NCI-H146 treated with DMSO at 0.1 percent for 48 hours (cell line): ENCODE measurements around the gene RSPO3.
"Not testable (repeated sequence)": the region's sequence is repeated elsewhere in the genome, so short reads cannot be mapped to it uniquely, and the experiment has no call there.

ENCODE experiments used
- DNase-seq: peaks from one replicate; lab custom pipeline; 2025; ENCODE audit not compliant: unreplicated experiment; lab: John Stamatoyannopoulos, UW

RSPO3 gene

DNA sequence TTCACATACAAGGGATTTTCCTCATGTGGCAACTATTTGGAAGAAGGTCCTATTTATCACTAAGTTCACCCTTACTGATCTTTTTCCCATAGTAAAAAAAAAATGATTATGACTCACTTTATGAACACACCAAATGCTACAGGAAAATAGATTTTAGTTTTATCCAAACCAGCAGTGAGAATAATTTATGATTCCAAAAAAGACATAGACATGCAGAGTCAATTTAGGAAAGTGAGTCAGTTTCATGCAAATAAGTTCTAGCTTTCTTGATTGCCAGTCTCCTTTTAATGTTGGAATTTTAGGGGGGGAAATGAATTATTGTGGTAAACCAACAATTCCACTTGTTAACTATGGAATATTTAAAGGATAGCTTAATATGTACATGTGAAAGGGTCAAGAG, 84.2 kb downstream of the RSPO3 start:
- DNase-seq = no peak

GRCh38 chr6:127204281-127204680, 85.8 kb downstream of the RSPO3 start:
- DNase-seq = no peak

- DNase-seq = no peak
These were observed 86.6 kb downstream of the RSPO3 start for GRCh38 chr6:127205036-127205435.

- DNase-seq = no peak
These were observed 88.1 kb downstream of the RSPO3 start for GRCh38 chr6:127206531-127207095.

DNA sequence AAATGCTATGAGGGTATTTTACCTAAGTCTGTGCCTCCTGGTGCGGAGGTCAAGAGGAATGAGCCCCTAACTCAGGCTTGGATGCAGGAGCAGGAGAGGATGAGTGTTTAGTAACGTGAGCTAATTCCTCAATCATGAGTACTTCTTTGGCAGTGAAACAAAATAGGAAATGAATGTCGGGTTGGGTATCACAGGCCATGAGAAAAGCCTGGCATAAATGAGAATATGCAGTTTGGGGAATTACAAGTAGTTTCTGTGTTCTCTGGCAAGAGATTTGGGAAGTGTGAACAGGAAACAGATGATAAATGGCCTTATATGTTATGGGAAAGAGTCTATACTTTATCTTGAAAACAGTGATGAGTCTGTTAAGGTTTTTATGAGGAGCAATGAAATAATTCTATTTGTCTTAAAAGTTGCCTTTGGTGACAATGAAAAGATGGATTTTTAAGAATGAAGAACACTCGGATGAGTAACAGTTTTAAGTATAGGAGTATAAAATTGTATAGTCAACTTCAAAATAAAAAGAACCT, 89.2 kb downstream of the RSPO3 start:
- DNase-seq = no peak

DNA sequence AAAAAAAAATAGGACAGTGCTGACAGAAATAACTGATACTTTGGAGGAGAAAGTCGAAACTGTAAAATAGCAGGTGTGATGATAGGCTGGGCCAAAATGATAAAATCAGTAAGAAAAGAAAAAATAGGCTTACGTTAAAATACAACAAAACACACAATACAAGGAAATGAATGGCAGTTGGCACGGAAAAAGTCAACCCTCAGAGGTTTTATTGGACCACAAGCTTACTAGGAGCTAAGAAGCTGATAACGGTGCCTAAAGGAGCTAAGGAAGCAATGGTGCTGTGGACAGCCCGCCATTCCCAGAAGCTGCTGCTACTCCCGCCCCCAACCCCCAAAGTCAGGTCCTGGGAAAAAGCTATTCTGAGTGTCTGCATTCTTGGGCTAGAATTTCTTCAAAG, 92.3 kb downstream of the RSPO3 start:
- DNase-seq = no peak

GRCh38 chr6:127212376-127212775, 93.9 kb downstream of the RSPO3 start:
- DNase-seq = no peak

DNA sequence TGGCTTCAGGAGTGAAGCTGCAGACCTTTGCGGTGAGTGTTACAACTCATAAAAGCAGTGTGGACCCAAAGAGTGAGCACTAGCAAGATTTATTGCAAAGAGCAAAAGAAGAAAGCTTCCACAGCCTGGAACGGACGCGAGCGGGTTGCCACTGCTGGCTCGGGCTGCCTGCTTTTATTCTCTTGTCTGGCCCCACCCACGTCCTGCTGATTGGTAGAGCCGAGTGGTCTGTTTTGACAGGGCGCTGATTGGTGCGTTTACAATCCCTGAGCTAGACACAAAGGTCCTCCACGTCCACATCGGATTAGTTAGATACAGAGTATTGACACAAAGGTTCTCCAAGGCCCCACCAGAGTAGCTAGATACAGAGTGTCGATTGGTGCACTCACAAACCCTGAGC, 95.6 kb downstream of the RSPO3 start:
- DNase-seq = not testable (repeated sequence)

- not testable (repeated sequence) for DNase-seq
These were observed 96.1 kb downstream of the RSPO3 start for GRCh38 chr6:127214531-127214930.

GRCh38 chr6:127215931-127216330, 97.5 kb downstream of the RSPO3 start:
- no peak for DNase-seq

DNA sequence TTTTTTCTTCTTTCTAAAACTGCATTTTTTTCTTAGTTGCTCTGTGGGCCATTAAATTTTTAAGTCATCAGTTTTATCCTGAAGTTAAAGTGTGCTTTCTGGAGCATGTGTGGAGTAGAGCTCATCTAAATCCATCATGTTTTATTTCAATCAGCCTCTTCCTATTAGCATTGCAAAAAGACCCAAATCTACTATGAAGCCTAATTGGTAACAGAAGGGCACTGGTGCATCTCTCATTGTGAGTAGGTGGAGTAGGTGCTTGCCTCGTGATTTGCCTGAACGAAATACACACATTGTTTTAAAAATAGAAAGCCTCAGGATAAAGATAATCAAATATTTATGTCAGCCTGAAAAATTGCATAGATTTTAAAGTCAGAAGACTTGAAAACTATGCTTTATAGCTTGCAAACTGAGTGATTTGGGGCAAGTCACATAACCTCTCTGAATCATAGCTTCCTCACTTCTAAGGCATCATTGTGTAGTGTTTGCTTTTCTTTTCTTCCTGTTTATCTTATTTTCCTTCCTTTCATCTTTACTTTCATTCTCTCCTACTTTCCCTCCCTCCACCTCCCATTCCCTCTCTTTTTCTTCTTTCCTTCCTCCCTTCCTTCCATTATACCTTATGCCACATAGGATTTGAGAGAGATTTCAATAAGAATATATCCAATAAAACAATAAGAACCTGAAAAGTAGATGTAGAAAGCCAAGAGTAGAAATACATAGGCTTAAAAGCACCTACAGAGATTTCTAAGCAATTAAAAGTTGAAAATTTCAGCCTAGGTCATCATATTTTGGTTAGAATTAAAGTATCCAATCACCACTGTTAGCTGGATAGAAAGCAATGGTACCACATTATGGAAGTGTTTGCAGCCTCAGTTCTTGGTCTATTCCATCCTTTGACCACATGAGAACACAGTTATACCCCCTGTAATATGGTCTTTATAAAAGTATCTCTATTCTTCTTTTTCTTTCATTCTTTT, 98.6 kb downstream of the RSPO3 start:
- no peak for DNase-seq

- no peak for DNase-seq
These were observed 101.4 kb downstream of the RSPO3 start for GRCh38 chr6:127219869-127220268.

DNA sequence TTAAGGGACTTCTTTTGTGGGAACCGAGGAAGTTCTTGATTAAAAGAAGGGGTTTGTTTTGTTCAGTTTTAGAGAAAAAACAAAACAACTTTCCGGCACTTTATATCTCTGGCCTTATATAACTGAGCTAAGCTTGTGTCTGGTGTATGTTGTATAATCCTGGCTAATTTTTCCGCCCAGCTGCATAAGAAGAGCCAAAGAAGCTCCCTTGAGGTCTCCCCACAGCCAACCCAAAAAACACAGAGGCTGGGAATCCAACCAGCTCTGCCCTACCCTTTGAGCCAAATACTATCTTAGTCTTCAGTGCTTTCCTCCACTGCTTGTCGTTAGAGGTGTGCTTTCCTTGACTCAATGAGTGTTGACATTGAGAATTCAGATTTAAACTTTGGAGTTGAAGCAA, 102.7 kb downstream of the RSPO3 start:
- DNase-seq = no peak

GRCh38 chr6:127222418-127222817, 103.9 kb downstream of the RSPO3 start:
- no peak for DNase-seq

DNA sequence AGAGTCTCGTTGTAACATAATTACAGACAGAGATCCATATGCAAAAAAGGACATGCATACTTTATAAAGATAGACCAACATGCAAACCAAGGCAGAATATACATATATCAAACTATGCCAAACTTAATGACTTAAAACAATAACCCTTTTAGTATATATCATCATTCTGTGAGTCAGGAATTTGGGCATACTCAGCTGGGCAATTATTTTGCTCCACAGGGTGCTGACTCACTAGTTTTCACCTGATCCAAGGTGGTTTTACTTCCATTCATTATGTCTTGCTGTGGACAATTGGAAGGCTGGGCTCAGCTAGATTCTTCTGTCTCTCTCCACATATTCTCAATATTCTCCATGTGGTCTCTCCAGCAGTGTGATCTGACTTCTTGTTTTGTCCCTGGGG, 107.0 kb downstream of the RSPO3 start:
- DNase-seq = no peak

DNA sequence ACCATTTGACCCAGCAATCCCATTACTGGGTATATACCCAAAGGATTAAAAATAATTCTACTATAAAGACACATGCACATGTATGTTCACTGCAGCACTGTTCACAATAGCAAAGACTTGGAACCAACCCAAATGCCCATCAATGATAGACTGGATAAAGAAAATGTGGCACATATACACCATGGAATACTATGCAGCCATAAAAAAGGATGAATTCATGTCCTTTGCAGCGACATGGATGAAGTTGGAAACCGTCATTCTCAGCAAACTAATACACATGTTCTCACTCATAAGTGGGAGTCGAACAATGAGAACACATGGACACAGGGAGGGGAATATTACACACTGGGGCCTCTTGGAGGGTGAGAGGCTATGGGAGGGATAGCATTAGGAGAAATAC, 115.3 kb downstream of the RSPO3 start:
- not testable (repeated sequence) for DNase-seq

DNA sequence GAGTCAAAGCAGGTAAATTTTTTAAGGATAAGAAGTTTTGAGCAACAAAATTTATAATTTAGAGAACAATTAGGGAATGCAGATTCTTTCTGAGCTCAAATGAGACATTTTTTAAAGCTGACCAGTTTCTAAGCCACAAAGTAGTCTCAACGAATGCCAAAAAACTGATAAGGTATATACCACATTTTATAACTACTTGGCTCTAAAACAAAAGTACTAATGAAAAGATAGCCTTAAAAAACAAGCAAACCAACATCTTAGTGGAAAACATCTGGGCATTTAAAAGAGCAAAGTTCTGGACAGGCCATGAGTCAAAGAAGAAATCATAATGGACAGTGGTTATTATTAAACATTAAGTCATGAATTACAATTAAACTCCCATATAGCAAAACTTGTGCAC, 125.0 kb downstream of the RSPO3 start:
- DNase-seq = no peak
